NCI-H128 (cell line): ENCODE results near the gene IER3.
"Not testable (repeated sequence)": the region's sequence is repeated elsewhere in the genome, so short reads cannot be mapped to it uniquely, and the experiment has no call there.

Source experiments
- DNase-seq: peaks from one replicate; lab custom pipeline; 2025; ENCODE audit not compliant: unreplicated experiment; lab: John Stamatoyannopoulos, UW

Gene IER3

GRCh38 chr6:30769088-30769852, 24.9 kb upstream of the IER3 start:
- DNase-seq, result no peak

DNA sequence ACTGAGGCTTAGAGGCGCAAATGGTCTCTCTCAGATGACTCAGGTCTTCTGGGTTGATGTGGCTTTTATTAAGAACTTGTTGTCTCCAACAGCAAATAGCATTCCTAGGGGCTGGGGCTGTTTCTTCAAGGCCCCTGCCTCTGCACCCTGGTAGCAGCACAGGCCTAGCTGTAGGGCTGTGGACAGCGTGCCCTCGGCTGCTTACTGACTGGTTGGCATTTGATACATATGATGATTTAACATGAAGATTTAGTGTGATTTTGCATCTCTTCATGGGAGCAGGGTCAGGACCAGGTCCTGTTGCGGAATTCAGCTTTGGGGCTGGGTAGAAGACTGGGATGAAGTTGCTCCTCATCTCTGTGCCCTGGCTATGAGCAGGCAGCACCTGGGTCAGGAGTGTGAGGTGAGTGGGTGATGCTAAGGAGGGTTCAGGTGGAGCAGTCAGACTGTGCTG, 24.3 kb upstream of the IER3 start:
- no peak for DNase-seq

DNA sequence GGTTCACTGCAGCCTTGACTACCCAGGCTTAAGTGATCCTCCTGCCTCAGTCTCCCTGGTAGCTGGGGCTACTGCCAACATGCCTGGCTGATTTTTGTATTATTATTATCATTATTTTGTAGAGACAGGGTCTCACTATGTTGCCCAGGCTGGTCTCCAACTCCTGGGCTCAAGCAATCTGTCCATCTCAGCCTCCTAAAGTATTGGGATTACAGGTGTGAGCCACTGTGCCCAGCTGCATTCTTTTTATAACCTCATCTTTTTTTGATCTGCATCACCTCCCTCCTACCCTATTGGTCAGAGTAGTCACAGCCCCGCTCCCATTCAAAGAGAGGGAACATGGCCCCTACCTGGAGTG, 23.6 kb upstream of the IER3 start:
- DNase-seq, result no peak

GRCh38 chr6:30767158-30767943, 23.0 kb upstream of the IER3 start:
- no peak for DNase-seq

- no peak for DNase-seq
Measured at GRCh38 chr6:30766461-30767157, 22.3 kb upstream of the IER3 start.

GRCh38 chr6:30765495-30765894, 21.1 kb upstream of the IER3 start:
- DNase-seq, result not testable (repeated sequence)

DNA sequence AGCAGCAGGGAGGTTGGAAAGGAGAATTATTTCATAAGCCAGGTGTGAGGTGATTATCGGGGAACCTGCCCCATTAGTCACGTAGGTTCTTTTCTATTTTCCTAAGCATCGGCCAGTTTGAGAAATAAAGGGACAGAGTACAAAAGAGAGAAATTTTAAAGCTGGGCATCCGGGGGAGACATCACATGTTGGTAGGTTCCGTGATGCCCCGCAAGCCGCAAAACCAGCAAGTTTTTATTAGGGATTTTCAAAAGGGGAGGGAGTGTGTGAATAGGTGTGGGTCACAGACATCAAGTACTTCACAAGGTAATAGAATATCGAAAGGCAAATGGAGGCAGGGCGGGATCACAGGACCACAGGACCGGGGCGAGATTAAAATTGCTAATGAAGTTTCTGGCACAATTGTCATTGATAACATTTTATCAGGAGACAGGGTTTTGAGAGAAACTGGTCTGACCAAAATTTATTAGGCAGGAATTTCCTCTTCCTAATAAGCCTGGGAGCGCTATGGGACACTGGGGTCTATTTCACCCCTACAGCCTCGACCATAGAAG, 20.2 kb upstream of the IER3 start:
- not testable (repeated sequence) for DNase-seq

GRCh38 chr6:30763618-30764489, 19.5 kb upstream of the IER3 start:
- DNase-seq, result no peak

DNA sequence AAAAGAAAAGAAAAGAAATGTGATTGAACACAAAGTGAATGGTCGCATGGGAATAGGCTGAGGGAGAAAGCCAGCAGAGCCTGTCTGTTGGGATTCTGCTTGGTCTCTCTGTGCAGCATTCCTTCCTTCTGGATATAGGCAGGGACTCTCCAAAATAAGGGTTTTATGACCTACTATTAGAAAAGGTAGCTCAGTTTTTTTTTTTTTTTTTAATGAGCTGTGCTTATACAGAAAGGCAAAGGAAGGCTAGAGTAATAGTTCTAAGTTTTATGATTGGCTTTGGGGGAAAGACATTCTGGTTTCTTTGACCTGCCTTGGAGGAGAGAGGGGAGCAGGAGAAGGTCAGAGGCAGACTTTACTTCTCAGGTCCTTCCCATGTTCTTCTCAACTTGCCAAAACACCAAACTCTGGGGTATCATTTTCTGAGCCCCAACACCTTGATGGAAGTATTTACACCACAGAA, 18.8 kb upstream of the IER3 start:
- no peak for DNase-seq

DNA sequence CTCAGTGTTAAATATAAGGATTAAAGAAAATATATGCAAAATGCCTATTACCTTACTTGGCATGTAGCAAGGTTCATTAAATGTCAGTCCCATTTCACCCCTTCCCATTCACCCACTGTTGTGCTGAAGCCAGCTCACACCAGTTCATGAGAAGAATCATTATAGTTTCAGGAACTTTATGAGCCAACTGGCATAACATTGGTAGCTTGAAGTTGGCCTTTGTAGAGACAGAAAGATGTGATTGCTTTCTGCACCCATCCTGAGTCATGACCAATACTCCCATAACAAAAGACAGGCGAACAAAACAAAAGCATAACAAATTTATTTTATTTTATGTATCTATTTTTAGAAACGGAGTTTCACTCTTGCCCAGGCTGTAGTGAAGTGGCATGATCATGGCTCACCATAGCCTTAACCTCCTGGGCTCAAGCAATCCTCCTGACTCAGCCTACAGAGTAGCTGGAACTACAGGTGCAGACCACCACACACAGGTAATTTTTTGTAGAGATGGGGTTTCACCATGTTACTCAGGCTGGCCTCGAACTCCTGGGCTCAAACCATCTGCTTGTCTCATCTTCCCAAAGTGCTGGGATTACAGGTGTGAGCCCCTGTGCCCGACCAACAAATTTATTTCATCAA, 17.6 kb upstream of the IER3 start:
- DNase-seq, result no peak

DNA sequence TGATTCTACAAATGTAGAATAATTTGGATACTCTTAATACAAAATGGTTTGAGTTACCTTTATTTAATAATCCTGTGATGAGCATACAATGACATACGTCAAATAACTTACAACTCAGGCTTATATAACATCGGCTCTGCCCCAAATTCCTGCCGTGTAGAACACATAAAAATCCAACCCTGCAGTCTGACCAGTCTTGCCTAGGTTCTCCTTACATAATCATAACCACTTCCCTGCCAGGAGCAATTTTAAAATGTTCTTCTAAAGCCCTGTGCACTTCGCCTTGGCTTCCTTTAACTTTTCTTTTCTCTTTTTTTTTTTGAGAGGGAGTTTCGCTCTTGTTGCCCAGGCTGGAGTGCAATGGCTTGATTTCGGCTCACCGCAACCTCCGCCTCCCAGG, 16.2 kb upstream of the IER3 start:
- DNase-seq, result no peak

DNA sequence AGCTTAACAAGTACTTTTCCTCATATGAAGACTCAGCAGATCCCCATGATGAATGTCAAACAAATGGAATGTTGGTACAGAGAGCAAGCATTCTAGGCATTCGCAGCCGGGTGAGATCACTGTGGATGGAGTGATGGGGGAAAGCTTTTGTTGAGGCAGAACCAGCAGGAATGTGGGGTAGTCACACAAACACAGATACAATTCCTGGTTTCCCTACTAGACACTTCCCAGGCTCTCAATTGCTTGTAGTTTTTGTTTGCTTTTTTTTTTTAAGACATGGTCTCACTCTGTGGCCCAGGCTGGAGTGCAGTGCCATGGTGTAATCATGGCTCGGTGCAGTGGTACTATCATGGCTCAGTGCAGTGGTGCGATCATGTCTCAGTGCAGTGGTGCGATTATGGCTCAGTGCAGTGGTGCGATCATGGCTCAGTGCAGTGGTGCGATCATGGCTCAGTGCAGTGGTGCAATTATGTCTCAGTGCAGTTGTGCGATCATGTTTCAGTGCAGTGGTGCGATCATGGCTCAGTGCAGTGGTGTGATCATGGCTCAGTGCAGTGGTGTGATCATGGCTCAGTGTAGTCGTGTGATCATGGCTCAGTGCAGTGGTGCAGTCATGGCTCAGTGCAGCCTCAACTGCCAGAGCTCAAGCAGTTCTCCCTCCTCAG, 15.4 kb upstream of the IER3 start:
- DNase-seq, result no peak

DNA sequence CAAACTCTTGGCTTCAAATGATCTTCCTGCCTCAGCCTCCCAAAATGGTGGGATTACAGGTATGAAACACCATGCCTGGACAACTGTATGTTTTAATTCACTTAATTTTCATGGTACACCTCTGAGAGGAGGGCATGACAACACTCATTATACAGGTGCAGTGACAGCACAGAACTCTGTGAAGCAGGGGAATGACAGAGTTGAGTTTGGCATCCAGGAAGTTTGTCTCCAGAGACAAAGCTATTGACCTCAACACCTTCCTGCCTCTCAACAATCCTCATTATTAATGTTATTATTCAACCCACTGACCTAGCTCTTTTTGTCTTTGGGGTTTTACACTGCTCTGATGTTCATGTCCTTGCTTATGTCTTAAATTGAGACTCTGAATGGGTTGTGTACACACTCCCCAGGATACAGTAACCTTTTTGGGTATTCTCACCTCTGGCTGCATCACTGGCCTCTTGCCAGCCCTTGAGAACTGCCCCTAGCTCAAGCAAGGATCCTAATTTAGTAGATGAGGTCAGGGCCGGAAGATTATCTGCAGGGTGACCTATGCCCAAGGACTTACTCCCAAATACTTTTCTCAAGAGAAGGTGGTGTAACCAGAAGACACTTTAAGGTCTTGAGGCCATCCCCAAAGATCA, 13.0 kb upstream of the IER3 start:
- DNase-seq, result no peak

GRCh38 chr6:30756405-30757003, 12.2 kb upstream of the IER3 start:
- not testable (repeated sequence) for DNase-seq

DNA sequence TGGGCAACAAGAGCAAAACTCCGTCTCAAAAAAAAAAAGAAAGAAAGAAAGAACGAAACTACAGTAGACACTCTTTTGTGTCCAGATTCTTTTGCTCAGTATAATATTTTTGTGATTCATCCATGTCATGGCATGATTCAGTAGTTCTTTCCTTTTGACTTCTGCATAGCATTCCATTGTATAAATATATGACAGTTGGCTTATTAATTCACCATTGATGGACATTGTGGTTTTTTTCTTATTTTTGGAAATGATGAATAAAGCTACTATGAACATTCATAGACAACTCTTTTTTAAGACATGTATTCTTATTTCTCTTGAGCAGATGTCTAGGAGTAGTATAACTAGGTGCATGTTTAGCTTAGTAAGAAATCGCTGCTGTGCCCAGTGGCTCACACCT, 10.3 kb upstream of the IER3 start:
- DNase-seq, result no peak

- no peak for DNase-seq
Measured at GRCh38 chr6:30752157-30752927, 8.0 kb upstream of the IER3 start.

DNA sequence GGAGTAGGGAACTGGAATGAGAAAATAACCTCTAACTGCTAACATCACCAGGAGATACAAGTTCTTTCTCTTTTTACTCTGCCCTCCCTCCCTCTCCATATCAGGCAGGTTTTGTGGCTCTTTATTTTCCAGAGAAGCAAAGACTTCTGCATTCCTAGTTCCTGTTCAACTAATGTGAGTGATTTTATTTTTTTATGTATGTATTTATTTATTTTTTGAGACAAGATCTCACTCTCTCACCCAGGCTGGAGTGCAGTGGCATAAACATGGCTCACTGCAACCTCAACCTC, 6.0 kb upstream of the IER3 start:
- no peak for DNase-seq
